Adrenal gland (tissue), 5 donors: Measurements from ENCODE around the gene MICU1.

Experiments used
- POLR2A ChIP-seq, 2 donors: fragments of 450-650 bp; IDR thresholded peaks; one replicate each; pipeline ENCODE4 v1.6.1; 2017; ENCODE audit warnings: antibody characterized with exemption in 2 of 2, mild to moderate bottlenecking in 2 of 2, moderate library complexity in 1 of 2
- TF ChIP-seq, protein P1 (sequence below), 6 experiments: fragments of 450-650 bp in 4 of 6; fragments of 200-600 bp in 2 of 6; sonication (generic) in 1 of 6; IDR thresholded peaks; 1 replicate in 5 of 6; 2 replicates in 1 of 6; pipeline versions ENCODE4 v1.5.1 to v1.8.0; 2016 to 2021; ENCODE audit warnings: antibody characterized with exemption in 6 of 6, mild to moderate bottlenecking in 2 of 6, moderate library complexity in 1 of 6
- donor health status: DM: no; HTN: no; CAD: no.

DNA sequence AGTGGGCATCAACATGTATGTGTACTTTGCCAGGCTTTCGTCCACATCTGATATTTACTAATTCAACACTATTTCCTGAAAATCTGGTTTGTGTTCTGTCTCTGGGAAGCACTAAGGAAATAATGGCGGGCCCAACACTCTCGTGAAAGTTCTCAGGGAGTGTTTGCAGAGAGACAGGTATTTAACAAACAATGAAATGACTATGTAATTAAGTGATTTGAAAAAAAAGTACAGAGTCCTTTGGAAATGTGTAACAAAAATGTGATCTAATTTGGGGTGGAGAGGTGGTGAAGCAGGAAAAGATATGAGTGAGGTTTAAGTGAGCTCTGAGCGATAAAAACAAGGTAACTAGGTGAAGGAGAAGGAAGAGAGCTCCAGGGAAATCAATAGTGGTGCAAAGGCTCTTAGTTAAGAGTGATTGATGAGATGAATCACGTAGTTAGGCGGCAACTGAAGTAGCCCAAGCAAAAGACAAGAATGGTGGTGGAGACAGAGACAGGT lies 175.9 kb downstream of the MICU1 start:
- TF ChIP-seq, protein P1, sequence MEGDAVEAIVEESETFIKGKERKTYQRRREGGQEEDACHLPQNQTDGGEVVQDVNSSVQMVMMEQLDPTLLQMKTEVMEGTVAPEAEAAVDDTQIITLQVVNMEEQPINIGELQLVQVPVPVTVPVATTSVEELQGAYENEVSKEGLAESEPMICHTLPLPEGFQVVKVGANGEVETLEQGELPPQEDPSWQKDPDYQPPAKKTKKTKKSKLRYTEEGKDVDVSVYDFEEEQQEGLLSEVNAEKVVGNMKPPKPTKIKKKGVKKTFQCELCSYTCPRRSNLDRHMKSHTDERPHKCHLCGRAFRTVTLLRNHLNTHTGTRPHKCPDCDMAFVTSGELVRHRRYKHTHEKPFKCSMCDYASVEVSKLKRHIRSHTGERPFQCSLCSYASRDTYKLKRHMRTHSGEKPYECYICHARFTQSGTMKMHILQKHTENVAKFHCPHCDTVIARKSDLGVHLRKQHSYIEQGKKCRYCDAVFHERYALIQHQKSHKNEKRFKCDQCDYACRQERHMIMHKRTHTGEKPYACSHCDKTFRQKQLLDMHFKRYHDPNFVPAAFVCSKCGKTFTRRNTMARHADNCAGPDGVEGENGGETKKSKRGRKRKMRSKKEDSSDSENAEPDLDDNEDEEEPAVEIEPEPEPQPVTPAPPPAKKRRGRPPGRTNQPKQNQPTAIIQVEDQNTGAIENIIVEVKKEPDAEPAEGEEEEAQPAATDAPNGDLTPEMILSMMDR (IDR thresholded peaks at IDR 0.05) = no peak
- TF ChIP-seq POLR2A (IDR thresholded peaks at IDR 0.05) = no peak
